Hepatocyte (in vitro differentiated cells): Measurements from ENCODE around the gene ATP1B2. TPM values are rescaled to one million over a fixed set of nuclear protein-coding genes. Genes with fewer than 3 reads are reported as not detected.

Experiments used
- DNase-seq: peaks from one replicate; pipeline ENCODE4 v3.0.0-alpha.2; 2016; ENCODE audit warnings: low spot score
- H2AFZ ChIP-seq: fragments of 200-600 bp; sonication (generic); 2 replicates; pipeline ENCODE4 v1.6.0; 2016; ENCODE audit warnings: antibody characterized with exemption, mild to moderate bottlenecking
- H3K27ac ChIP-seq: fragments of 200-600 bp; sonication (generic); 2 replicates; pipeline ENCODE4 v1.5.1; 2016; ENCODE audit warnings: mild to moderate bottlenecking
- H3K27me3 ChIP-seq: fragments of 200-600 bp; sonication (generic); 2 replicates; pipeline ENCODE4 v1.6.1; 2016
- H3K36me3 ChIP-seq: fragments of 200-600 bp; sonication (generic); replicated peaks from 2 replicates; pipeline ENCODE4 v1.5.1; 2016; ENCODE audit warnings: low read depth; ENCODE audit not compliant: insufficient read depth
- H3K4me1 ChIP-seq: fragments of 200-600 bp; sonication (generic); 2 replicates; pipeline ENCODE4 v1.5.1; 2016; ENCODE audit warnings: mild to moderate bottlenecking, moderate library complexity; ENCODE audit not compliant: insufficient read depth
- H3K4me2 ChIP-seq: fragments of 200-600 bp; sonication (generic); 2 replicates; pipeline ENCODE4 v1.6.0; 2016
- H3K4me3 ChIP-seq: fragments of 200-600 bp; sonication (generic); 2 replicates; pipeline ENCODE4 v1.5.1; 2016; ENCODE audit warnings: mild to moderate bottlenecking
- H3K79me2 ChIP-seq: fragments of 200-600 bp; sonication (generic); 2 replicates; pipeline ENCODE4 v1.6.0; 2017; ENCODE audit warnings: mild to moderate bottlenecking
- H3K9me2 ChIP-seq: fragments of 200-600 bp; sonication (generic); replicated peaks from 2 replicates; pipeline ENCODE4 v1.6.0; 2017; ENCODE audit warnings: mild to moderate bottlenecking; ENCODE audit not compliant: insufficient read depth
- H3K9me3 ChIP-seq: fragments of 200-600 bp; sonication (generic); 2 replicates; pipeline ENCODE4 v1.5.1; 2016; ENCODE audit warnings: low read depth, mild to moderate bottlenecking
- H4K20me1 ChIP-seq: fragments of 200-600 bp; sonication (generic); 2 replicates; pipeline ENCODE4 v1.6.0; 2016; ENCODE audit warnings: mild to moderate bottlenecking; ENCODE audit not compliant: insufficient read depth, poor library complexity, severe bottlenecking
- EZH2 ChIP-seq: fragments of 200-600 bp; sonication (generic); IDR thresholded peaks from 2 replicates; pipeline ENCODE4 v1.6.1; 2016; ENCODE audit warnings: antibody characterized with exemption, mild to moderate bottlenecking, borderline replicate concordance
- EZH2phosphoT487 ChIP-seq: fragments of 200-600 bp; sonication (generic); IDR thresholded peaks from one replicate; pipeline ENCODE4 v1.6.1; 2018; ENCODE audit warnings: antibody characterized with exemption, mild to moderate bottlenecking, low read depth, moderate library complexity; ENCODE audit not compliant: unreplicated experiment, severe bottlenecking
- WGBS: methylation state at CpG from one replicate; pipeline ENCODE4 v1.1.6; 2016; ENCODE audit warnings: low lambda C conversion rate; ENCODE audit errors: missing lambda C conversion rate; 5-methylcytosine and 5-hydroxymethylcytosine counted together
- polyA plus RNA-seq: library from polyadenylated mRNA; unstranded; fragments of >200 nt; fragmentation: Nextera tagmentation; extraction: Ambion mirVana; gene quantifications from 2 replicates; pipeline ENCODE4 v1.2.1, GENCODE V29; 2016
- total RNA-seq: library from RNA; depleted of rRNA; stranded (reverse); fragments of >200 nt; gene quantifications from 2 replicates; pipeline ENCODE4 v1.2.3, GENCODE V29; 2014
- TF ChIP-seq, protein P1 (sequence below): fragments of 200-600 bp; sonication (generic); IDR thresholded peaks from 2 replicates; pipeline ENCODE4 v1.5.1; 2016; ENCODE audit warnings: antibody characterized with exemption, mild to moderate bottlenecking; ENCODE audit not compliant: poor library complexity

ATP1B2 gene
- total and polyA plus RNA-seq, 2 experiments from 2014 or later = 0.23 to 2.5 TPM

DNA sequence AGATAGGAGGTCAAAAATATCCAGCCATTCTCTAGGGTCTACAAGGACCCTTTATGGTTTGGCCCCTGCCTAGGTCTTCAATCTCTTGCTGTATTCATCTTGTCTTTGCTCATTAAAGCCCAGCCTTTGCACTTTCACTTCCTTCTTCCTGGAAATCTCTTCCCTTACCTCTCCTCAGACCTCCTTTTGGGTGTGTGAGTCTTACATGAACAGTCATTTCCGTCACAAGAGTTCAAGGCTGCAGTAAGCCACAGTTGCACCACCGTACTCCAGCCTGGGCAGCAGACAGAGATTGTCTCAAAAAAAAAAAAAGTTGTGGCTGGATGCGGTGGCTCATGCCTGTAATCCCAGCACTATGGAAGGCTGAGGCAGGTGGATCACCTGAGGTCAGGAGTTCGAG is 6.0 kb upstream of the ATP1B2 start:
- Histone ChIP-seq H3K36me3 (no peaks in the 10 kb centered on the region), H3K4me3 (no peak overlapping the region), H3K4me1 (no peaks in the 10 kb centered on the region), H3K27ac (no peak overlapping the region), H2AFZ (no peak overlapping the region), H3K27me3 (peaks cover 6% of the 10 kb centered on the region), H3K79me2 (no peaks in the 10 kb centered on the region), H4K20me1 (no peaks in the 10 kb centered on the region), H3K9me3 (no peaks in the 10 kb centered on the region), H3K9me2 (no peaks in the 10 kb centered on the region), H3K4me2 (no peak overlapping the region)
- DNase-seq = no peak
- TF ChIP-seq, protein P1, sequence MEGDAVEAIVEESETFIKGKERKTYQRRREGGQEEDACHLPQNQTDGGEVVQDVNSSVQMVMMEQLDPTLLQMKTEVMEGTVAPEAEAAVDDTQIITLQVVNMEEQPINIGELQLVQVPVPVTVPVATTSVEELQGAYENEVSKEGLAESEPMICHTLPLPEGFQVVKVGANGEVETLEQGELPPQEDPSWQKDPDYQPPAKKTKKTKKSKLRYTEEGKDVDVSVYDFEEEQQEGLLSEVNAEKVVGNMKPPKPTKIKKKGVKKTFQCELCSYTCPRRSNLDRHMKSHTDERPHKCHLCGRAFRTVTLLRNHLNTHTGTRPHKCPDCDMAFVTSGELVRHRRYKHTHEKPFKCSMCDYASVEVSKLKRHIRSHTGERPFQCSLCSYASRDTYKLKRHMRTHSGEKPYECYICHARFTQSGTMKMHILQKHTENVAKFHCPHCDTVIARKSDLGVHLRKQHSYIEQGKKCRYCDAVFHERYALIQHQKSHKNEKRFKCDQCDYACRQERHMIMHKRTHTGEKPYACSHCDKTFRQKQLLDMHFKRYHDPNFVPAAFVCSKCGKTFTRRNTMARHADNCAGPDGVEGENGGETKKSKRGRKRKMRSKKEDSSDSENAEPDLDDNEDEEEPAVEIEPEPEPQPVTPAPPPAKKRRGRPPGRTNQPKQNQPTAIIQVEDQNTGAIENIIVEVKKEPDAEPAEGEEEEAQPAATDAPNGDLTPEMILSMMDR = no peak
- TF ChIP-seq EZH2phosphoT487 (no peak), EZH2 (no peak)
- 93% methylated on average over 4 of the region's 4 CpGs for WGBS

DNA sequence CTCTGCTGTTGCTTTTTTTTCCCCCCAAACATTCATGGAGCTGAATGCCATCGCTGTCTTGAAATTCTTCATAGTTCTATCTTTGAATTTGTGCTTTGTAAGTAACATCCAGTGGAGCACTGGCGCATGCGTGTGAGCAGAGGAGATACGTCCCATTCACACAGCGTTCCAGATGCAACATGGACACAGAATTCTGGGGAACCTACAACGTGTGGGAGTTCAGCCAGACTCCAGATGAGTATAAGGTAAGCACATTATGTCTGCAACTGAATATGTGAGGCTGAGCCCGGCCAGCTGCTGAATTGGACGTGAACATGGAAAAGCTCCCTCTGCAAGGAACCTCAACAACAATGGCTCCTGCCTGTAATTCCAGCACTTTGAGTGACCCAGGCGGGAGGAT is 4.3 kb upstream of the ATP1B2 start:
- Histone ChIP-seq H3K36me3 (no peaks in the 10 kb centered on the region), H4K20me1 (no peaks in the 10 kb centered on the region), H3K4me2 (no peak overlapping the region), H3K9me2 (no peaks in the 10 kb centered on the region), H2AFZ (no peak overlapping the region), H3K4me3 (no peak overlapping the region), H3K79me2 (no peaks in the 10 kb centered on the region), H3K27me3 (peaks cover 14% of the 10 kb centered on the region), H3K4me1 (peaks cover 3% of the 10 kb centered on the region), H3K9me3 (no peaks in the 10 kb centered on the region), H3K27ac (no peak overlapping the region)
- 72% methylated on average over 9 of the region's 9 CpGs for WGBS
- TF ChIP-seq EZH2phosphoT487 (no peak), EZH2 (no peak)
- TF ChIP-seq, protein P1 = no peak
- no peak for DNase-seq

DNA sequence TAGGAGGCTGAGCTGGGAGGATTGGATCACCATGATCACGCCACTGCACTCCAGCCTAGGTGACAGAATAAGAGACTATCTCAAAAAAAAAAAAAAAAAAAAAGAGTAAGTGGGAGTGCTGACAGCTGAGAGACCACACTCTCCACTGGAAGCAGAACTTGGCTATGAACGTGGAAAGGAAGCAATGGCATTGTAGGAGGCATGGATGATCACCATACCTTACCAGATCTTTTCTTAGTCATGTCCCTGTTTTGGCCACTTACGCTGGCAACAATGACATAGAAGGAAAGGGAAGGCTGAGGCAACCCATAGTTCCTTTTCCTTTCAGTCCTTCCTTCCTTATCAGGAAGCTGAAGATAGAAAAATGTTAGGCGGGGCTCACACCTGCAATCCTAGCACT is 3.7 kb upstream of the ATP1B2 start:
- H3K4me2 ChIP-seq = no peak overlapping the region
- H3K9me2 ChIP-seq = no peaks in the 10 kb centered on the region
- no peak for DNase-seq
- no peaks in the 10 kb centered on the region for H3K79me2 ChIP-seq
- H3K27me3 ChIP-seq = peaks cover 19% of the 10 kb centered on the region
- H3K4me3 ChIP-seq = no peak overlapping the region
- no peak overlapping the region for H3K27ac ChIP-seq
- WGBS = 87% methylated on average over 4 of the region's 4 CpGs
- no peak overlapping the region for H2AFZ ChIP-seq
- H3K4me1 ChIP-seq = peaks cover 5% of the 10 kb centered on the region
- H4K20me1 ChIP-seq = no peaks in the 10 kb centered on the region
- TF ChIP-seq EZH2phosphoT487 = no peak
- TF ChIP-seq EZH2 = no peak
- TF ChIP-seq, protein P1 = no peak
- H3K36me3 ChIP-seq = no peaks in the 10 kb centered on the region
- H3K9me3 ChIP-seq = no peaks in the 10 kb centered on the region

DNA sequence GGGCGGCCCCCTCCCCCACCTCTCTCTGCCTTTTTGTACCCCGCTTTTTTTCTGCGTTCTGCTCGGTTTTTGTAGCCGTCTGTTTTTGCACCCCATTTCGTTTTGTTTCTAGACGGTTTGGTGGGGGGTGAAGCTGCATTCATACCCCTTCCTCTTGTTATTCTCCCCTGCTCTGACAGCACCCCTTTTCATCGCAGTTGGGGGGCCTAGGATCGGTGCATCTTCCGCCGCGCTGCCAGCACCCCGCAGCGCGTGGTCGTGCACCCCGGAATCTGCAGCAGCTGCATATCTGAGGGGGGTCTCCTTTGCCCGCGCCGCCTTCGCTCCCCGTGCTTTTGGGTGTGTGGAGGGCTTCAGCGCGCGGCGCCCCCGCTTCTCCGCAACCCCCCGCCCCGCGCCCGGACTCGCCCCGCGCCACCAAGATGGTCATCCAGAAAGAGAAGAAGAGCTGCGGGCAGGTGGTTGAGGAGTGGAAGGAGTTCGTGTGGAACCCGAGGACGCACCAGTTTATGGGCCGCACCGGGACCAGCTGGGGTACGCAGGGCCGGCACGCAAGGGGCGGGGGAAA is 455 bp downstream of the ATP1B2 start:
- peak; percentile 59 for TF ChIP-seq EZH2
- TF ChIP-seq, protein P1 = no peak
- Histone ChIP-seq H3K79me2 (no peaks in the 10 kb centered on the region), H3K4me1 (peaks cover 5% of the 10 kb centered on the region), H3K9me2 (no peaks in the 10 kb centered on the region), H3K27ac (no peak overlapping the region), H3K27me3 (peaks cover 33% of the 10 kb centered on the region), H2AFZ (peak overlapping the region; percentile 55), H3K4me2 (peak overlapping the region; percentile 99), H4K20me1 (no peaks in the 10 kb centered on the region), H3K4me3 (peak overlapping the region; percentile 47), H3K9me3 (no peaks in the 10 kb centered on the region), H3K36me3 (no peaks in the 10 kb centered on the region)
- no peak for DNase-seq
- WGBS = 1% methylated on average over 36 of the region's 45 CpGs
